ENCODE data around the gene RNF224.
"Not testable (repeated sequence)": the region's sequence is repeated elsewhere in the genome, so short reads cannot be mapped to it uniquely, and the experiment has no call there.

The RNF224 gene

GRCh38 chr9:137228968-137229896, 1.9 kb downstream of the RNF224 start:
- no peak for DNase-seq

DNA sequence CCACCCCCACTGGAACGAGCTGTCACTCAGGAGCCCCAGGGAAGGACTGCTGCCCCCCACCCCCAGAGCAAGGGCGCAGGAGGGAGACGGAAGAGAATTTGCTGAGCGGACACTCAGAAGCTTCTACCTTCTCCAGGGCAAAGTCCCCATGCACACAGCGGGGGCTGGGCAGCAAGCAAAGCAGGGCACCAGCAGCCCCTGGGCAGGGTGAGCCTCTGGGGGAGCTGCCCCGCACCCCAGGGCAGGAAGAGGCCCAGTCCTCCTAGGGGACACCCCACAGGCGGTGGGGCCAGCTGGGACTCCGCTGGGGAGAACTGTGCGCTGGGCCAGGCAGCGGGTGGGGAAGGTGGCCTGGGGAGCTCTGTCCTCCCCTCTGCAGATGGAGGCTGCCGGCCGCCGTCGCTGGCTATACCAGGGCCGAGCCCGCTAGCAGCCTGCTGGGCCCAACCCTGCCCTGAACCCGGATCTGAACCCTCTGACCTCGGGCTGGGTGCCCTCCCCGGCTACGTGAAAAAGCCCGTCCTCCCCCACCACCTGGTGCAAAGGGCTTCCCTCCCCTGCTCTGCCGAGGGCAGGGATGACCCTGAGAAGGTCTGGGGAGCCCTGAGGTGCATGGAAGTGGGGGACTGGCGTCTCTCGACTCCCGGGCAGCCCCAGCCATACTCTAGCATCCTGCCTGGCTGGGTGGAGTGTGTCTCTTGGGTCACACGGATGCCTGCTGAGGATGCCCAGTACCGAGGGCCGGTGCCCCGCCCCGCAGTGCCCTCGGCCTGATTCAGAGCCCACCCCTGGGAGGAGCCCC, 2.8 kb downstream of the RNF224 start:
- DNase-seq: no peak

DNA sequence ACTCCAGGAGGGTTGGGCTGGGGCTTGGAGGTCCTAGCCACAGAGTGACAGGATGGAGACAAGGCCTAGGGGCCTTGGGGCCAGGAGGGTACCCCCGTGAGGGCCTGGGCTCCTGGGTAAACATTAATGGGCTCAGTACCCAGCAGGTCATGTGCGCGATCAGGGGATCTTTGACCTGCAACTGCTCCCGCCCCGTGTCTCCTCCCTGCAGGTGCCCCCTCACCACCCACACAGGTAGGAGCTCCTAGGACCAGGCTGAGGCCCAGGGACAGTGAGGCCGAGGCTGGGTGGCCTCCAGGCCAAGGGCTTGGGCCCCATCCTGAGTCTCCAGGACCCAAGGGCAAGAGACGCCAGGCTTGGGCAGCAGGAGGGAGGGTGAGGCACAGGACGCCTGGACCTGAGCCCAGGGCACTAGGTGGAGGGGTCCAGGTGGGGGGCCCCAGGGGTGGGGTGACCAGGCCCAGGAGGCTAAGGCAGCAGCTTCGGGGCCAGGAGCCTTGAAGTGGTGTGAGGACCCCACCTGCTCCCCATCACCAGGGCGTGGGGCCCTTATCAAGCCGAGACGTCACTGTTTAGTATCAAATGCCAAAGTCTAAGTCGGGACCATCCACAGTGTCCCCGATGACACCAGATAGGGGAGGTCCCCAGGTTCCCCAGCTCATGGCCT, 3.5 kb downstream of the RNF224 start, which contains the start of gene SLC34A3:
Gene SLC34A3, plus strand, starts transcription at position 197 of the 667 bp plus-strand sequence. CDS start 802 bp downstream, outside the sequence.
- DNase-seq: no peak

DNA sequence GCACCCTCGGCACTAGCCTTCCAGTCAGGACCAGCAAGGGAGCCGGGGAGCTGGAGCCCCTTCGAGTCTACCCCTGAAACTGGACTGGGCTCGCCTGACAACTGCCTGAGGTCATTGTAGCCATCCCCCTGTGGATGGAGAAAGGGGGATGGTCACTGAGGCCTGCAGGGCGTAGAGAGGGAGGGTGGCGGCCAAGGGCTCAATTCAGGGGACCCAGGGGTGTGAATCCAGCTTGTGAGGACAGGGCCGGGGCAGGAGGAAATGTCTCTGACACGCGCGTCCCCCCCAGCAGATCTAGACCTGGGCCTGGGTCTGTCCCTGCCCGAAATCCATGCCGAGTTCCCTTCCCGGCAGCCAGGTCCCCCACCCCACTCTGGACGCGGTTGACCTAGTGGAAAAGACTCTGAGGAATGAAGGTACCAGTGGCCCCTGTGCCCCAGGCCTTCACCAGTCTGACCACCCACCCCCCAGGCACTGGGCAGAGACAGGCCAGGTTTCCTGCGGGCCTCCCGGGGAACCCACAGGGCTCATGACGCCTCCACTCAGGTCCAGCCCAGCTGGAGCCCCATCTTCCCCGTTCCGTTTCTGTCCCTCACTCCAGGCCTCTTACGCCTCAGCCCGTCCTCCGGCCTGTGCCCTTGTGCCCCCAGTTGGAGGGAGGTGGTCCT, 4.2 kb downstream of the RNF224 start:
- no peak for DNase-seq

- DNase-seq: no peak
Observed at GRCh38 chr9:137232101-137232500, 4.8 kb downstream of the RNF224 start.

DNA sequence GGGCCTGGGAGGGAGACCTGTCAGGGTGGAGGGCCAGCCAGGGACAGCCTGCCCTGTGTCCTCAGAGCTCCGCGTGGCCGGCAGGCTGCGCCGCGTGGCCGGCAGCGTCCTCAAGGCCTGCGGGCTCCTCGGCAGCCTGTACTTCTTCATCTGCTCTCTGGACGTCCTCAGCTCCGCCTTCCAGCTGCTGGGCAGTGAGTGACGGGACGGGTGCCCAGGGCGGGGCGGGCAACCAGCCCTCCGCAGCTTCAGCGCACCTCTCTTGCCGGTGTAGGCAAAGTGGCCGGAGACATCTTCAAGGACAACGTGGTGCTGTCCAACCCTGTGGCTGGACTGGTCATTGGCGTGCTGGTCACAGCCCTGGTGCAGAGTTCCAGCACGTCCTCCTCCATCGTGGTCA, 5.2 kb downstream of the RNF224 start:
- no peak for DNase-seq

DNA sequence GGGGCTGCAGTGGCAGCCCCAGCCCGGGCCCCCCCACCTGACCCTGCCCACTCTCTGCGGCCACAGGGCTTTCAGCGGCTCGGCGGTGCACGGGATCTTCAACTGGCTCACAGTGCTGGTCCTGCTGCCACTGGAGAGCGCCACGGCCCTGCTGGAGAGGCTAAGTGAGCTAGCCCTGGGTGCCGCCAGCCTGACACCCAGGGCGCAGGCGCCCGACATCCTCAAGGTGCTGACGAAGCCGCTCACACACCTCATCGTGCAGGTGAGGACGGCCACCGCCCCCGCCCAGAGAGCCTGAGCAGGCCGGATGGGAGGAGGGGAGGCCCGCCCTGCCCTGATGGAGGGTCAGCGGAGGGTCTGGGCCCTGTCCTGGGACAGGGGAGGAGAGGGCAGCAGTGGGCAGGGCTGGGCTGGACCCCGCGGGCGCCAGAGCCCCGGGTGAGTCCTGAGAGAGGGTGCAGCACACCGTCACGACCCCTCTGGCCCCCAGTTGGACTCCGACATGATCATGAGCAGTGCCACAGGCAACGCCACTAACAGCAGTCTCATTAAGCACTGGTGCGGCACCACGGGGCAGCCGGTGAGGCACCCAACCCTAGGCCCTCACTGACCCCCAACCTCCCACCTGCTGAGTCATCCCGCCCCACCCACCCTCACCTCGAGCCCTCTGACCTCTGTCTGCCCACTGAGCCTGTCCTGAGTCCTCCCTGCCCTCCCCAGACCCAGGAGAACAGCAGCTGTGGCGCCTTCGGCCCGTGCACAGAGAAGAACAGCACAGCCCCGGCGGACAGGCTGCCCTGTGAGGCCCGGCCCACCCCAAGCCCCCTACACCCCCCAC, 6.1 kb downstream of the RNF224 start:
- no peak for DNase-seq

DNA sequence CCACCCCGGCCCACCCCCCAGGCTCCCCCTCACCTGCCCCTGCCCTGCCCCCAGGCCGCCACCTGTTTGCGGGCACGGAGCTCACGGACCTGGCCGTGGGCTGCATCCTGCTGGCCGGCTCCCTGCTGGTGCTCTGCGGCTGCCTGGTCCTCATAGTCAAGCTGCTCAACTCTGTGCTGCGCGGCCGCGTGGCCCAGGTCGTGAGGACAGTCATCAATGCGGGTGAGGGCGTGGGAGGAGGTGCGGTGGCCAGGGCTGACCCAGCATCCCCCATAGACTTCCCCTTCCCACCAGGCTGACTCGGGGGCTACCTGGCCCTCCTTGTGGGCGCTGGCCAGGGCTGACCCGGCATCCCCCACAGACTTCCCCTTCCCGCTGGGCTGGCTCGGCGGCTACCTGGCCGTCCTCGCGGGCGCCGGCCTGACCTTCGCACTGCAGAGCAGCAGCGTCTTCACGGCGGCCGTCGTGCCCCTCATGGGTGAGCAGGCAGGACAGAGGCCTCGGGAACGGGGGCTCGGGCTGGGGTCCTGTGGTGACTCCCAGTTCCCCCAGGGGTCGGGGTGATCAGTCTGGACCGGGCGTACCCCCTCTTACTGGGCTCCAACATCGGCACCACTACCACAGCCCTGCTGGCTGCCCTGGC, 6.9 kb downstream of the RNF224 start:
- no peak for DNase-seq

DNA sequence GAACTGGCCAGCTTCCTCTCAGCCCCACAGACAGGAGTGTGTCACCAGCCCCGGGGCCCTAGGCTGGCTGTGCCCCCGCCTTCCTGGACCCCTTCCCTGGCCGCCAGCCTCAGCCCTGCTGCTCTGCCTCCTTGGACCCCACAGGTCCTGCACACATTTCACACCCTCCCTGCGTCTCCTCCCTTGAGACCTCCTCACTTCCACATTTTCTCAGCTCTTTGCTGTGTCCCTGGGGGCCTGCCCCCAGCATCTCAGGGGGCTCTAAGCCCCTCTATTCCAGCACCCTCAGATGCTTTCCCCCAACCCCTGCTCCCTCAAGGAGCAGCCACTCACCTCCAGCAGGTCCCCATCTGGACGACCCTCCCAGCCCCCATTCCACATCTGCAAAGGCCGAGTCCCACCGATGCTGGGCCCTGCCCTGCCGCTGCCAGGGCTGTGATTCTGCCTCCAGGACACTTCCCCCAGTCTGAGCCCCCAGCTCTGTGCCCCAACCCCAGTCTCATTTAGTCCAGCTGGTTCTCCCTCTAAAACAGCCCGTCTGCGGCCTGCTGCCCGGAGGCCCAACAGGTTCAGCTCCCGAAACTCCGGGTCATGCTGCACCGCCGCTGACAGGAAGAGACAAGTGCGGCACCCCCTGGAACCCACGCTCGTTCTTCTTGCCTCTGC, 7.6 kb downstream of the RNF224 start:
- DNase-seq: no peak

GRCh38 chr9:137235424-137236237, 8.3 kb downstream of the RNF224 start:
- DNase-seq: no peak

DNA sequence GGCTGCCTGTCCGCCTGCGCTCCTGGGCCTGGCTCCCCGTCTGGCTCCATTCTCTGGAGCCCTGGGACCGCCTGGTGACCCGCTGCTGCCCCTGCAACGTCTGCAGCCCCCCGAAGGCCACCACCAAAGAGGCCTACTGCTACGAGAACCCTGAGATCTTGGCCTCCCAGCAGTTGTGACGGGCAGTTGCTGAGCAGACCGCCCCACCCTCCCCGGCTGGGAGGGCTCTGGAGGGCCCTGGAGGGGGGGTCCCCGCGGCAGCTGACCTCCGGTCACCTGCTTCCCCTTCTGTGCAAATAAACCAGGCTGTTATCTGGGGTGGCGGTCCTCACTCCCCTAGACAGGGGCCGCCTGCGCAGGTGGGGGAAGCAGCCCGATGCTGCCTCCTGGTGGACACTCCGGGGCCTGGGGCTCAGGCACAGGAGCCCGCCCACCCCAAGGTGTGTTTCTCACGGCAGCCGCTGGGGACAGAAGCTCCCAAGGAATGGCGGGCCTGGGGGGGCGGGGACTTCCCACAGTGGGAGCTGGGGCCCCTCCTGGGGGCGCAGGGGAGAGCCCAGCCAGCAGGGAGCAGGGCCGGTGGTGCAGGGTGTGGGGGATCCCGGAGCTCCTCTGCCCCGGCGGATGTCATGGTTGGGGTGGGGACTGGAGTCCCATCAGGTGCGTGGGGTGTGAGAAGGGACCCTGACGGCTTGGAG, 9.1 kb downstream of the RNF224 start:
- DNase-seq: peak; percentile 89

DNA sequence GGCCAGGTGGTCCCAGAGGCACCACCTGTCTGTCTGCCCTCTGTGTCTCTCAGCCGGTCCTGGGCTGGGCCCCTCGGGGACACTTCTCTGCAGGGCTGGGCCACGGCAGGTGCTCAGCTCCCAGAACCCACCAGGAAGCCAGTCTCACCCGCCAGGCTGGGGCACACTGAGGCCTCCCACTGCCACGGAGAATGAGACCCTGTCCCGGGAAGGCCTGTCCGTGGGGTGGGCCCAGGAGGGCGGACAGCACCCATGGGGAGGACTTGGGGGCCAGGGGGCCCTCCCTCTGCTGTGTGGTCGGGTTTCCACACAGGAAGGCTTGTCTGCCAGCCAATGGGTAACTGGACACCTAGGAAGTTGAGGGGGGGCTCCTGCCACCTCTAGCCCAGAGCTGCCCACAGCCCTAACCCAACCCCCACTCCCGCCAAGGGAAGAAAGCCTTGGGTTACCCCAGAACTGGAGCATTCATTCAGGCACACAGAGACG, 9.7 kb downstream of the RNF224 start:
- DNase-seq: no peak

GRCh38 chr9:137237759-137238726, 10.7 kb downstream of the RNF224 start:
- no peak for DNase-seq

GRCh38 chr9:137239541-137240200, 12.4 kb downstream of the RNF224 start:
- DNase-seq: not testable (repeated sequence)

GRCh38 chr9:137240318-137240840, 13.1 kb downstream of the RNF224 start:
- peak; percentile 62 for DNase-seq

DNA sequence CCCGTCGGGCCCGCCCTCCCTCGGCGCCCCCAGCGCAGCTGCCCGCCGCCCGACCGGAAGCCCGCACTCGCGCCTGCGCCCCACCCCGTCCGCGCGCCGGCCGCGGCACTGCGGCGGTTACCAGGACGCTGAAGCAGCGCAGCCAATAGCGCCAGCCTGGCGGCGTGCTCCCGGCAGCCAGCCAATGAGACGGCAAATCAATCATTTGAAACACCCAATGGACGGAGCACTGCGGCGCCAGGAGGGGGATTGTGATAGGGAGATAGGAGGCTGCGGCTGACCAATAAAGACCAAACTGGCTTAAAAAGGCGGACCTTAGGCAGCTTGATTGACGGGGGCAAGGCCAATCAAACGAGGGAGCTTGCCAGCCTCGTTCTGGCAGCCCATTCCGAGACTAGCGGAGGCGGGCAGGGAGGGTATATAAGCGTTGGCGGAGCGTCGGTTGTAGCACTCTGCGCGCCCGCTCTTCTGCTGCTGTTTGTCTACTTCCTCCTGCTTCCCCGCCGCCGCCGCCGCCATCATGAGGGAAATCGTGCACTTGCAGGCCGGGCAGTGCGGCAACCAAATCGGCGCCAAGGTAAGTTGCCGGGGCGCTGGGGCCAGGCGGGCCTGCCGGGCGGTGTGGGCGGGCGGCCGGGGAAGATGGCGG, 13.7 kb downstream of the RNF224 start, which contains the start of gene TUBB4B:
Gene TUBB4B, plus strand, starts transcription at position 447 of the 649 bp plus-strand sequence. Its CDS starts 74 bp downstream, at position 521.
- DNase-seq: peak; percentile 99

All from stimulated activated CD4-positive, alpha-beta T cell treated with anti-CD3 and anti-CD28 coated beads, Interleukin-1b, Interleukin-23, amount 100 ng/mL, for 48 hours (primary cell).